ENCODE results near the gene PPP1R1A.

PPP1R1A gene

GRCh38 chr12:54572881-54573280 is 15.6 kb downstream of the PPP1R1A start:
- no peak for DNase-seq (ENCODE audit: low read depth in 2 of 2, low spot score in 1 of 2)

DNA sequence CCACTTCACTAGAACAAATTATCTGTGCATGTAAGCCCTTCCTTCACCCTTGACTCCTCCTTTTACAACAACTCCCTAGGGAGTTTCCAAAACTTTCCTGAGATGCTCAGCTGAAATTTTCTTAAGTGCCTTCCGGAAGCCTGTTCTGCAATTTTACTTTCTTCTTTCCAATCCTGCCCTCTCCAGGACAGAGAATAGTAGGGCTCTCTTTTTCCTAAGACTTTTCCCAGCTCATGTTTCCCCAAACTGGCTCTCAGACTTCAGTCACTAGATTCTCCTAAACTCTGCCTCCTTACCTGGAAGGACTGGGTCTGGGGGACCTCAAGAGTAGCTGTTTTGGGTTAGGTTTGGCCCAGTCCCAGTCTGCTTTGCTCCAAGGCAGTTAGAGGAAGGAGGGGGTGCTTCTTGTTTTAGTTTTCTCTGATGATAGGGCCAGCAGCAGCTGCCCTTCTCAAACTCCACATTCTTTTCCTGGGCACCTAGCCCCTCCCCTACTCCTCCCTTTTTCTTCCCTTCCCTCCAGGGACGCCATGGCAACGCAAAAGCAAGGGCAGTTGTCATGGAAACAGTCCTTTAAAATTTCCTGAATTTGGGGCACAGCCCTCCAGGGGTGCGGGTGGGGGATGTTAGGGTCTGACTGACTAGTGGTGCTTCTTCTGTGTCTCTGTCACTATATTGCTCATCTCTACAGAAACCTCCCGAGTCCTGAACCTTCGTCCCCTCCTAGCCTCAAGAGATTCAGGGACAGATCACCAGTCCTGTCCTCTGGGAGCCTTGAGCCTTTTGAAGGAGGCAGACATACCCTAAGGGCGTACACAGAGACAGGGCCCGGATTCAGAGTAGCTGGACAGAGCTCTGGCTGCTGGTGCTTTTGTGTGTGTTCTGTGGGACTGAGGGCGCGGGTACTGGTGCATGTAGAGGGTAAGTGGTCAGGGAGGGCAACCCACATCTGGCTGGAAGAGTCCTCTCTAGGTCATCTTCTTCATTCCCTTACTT is 17.0 kb downstream of the PPP1R1A start:
- DNase-seq (ENCODE audit: low read depth in 2 of 2, low spot score in 1 of 2), result no peak

DNA sequence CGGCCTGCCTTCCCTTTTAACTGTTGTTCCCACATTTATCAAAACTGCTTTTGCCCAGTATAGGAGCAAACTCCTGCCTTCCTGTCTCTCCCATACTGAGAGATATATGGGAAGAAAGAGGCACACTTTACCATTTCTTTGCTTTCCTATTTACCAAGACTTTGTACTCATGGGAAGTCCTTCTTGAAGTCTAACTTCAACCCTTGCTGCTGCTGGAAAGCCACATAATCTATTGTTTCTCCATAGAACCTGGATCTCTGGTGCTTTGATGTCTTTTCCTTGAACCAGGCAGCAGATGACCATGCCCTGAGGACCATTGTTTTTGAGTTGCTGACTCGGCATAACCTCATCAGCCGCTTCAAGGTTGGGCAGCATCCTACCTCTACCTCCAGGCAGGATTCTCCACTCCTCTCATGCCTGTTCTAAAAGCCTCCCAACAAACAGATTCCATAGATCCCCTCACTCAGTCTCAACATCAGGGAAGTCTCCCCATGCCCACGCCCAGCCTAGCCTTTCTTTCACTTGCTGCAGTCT is 18.4 kb downstream of the PPP1R1A start:
- DNase-seq (ENCODE audit: low read depth in 2 of 2, low spot score in 1 of 2), result no peak

GRCh38 chr12:54569072-54569471 is 19.4 kb downstream of the PPP1R1A start:
- DNase-seq (ENCODE audit: low read depth in 2 of 2, low spot score in 1 of 2), result no peak

GRCh38 chr12:54566792-54567191 is 21.7 kb downstream of the PPP1R1A start:
- no peak for DNase-seq (ENCODE audit: low read depth in 2 of 2, low spot score in 1 of 2)

- DNase-seq (ENCODE audit: low read depth in 2 of 2, low spot score in 1 of 2), result no peak
These were observed 22.4 kb downstream of the PPP1R1A start for GRCh38 chr12:54565986-54566544.

DNA sequence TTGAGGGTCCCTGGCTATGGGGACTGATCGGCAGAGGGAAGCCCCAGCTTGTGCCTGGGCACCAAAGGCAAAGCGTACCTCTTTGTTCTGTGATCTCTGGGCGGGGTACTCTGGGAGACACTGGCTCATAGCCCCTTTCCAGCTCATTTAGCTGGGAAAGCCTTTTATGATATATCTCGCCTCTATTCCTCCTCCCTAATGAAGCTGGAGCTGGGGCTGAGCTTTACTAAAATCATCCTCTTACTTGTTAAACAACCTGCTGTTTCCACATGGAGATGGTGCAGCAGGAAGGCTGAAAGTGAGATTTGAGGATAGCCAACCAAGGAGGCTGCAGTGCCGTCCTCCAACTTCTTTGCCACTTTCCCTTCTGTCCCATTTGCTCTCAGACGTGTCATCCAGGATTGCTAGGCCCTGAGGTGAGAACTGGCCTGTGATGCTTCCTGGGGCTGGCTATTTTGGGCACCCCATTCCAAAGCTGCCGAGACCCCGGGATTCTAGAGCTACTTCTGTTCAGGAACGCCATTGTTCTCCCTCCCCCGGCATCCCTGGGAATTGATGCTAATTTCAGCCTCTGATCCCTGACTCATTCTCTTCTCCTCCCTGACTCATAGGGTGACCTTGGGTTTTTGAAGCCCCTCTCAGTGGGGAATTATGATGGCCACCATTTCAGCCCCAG is 23.0 kb downstream of the PPP1R1A start:
- DNase-seq (ENCODE audit: low read depth in 2 of 2, low spot score in 1 of 2), result no peak

- no peak for DNase-seq (ENCODE audit: low read depth in 2 of 2, low spot score in 1 of 2)
These were observed 23.7 kb downstream of the PPP1R1A start for GRCh38 chr12:54564768-54565167.

DNA sequence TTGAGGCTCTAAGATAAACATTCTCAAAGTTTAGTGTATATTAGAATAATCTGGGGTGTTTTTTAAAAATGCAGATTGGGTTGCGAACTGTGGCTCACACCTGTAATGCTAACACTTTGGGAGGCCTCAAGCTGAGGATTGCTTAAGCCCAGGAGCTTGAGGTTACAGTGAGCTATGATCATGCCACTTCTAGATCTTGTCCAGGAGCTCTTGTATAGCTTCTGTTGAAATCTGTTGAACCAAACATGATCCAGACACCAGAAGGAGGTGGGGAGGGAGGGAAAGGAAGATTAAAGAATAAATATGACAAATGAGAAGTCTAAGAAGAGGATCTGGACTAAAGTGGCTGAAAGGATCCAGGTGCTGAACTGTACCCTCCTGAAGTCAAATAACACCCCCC is 24.7 kb downstream of the PPP1R1A start:
- DNase-seq (ENCODE audit: low read depth in 2 of 2, low spot score in 1 of 2), result no peak

DNA sequence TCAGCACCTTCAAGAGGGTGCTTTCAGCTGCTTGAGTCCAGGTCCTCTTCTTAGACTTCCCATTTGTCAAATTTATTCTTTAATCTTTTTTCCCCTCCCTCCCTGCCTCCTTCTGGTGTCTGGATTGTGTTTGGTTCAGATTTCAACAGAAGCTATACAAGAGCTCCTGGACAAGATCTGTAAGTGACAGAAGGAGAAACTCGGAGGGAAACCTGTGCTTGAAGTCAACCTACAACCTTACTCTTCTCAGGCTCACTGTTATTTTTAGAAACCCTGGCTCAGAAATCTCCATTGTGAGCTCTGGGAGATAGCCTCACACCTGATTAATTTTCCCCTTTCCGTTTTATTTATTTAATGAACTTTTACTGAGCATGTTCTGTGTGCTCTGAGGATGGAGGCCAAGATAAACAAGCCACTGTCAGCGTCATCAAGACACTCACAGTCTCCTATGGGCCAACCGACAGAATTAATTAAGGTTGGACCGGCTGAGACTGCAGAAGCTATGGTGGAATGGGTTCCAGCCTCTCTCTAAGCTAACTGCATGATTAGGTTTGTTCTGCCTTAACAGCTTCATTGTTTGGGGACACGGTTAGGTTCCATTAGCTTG is 25.6 kb downstream of the PPP1R1A start:
- no peak for DNase-seq (ENCODE audit: low read depth in 2 of 2, low spot score in 1 of 2)

DNA sequence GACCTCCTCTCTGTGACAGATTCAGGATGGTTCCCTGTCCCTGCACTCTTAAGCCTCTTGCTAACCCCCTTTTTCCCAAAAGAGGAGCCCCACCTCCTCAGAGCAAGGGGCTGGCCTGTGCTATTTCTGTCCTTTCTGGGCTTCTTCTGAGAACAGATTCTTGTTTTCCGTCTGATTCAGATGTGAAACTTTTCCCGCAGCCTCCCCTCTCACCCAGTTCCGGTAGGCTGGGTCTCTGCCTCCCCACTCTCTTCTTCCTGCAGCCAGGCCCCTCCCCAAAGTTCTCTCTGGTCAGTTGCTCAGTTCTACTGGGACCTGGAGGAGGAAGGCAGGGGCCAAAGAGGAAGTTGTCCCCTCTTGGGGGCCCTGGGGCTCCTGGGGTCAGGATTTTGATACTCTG is 27.3 kb downstream of the PPP1R1A start:
- DNase-seq (ENCODE audit: low read depth in 2 of 2, low spot score in 1 of 2), result no peak

GRCh38 chr12:54560374-54560858 is 28.0 kb downstream of the PPP1R1A start:
- peak; percentile 58 to 68 for DNase-seq (ENCODE audit: low read depth in 2 of 2, low spot score in 1 of 2)

DNA sequence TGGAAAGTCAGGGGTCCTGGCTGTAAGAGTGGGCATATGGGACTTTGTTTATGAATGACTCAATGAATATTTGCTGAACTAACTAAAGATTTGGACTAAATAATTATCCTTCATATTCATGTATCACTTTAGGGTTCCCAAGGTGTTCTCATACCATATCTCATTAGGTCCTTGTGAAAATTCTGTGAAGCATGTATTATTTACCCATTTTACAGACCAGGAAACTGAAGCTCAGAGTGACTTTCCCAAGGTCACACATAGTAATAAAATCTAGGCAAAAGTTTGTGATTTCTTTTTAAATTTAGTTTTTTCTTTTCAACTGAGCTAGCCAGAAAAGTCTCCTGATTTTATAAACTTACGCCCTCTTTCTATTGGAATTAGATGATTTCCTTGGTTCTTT is 29.7 kb downstream of the PPP1R1A start:
- DNase-seq (ENCODE audit: low read depth in 2 of 2, low spot score in 1 of 2), result no peak

DNA sequence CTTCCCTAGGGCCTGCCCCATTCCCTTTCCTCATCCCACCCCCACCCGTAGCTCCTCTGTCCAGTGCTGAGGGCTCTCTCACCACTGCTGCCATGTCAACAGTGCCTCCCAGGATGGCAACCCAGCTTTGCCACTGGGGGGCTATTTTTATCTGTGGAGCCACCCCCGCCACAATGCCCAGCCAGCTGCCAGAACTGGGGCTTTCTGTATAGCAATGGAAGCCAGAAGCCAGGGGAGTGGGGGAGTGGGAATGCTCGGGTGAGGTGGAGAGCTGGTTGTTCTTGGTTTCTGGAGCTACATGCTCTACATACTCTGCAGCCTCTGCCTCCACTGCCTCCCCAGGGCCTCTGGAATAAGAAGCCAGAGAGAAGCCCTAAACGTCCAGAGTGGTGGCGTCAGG is 30.1 kb downstream of the PPP1R1A start:
- no peak for DNase-seq (ENCODE audit: low read depth in 2 of 2, low spot score in 1 of 2)

DNA sequence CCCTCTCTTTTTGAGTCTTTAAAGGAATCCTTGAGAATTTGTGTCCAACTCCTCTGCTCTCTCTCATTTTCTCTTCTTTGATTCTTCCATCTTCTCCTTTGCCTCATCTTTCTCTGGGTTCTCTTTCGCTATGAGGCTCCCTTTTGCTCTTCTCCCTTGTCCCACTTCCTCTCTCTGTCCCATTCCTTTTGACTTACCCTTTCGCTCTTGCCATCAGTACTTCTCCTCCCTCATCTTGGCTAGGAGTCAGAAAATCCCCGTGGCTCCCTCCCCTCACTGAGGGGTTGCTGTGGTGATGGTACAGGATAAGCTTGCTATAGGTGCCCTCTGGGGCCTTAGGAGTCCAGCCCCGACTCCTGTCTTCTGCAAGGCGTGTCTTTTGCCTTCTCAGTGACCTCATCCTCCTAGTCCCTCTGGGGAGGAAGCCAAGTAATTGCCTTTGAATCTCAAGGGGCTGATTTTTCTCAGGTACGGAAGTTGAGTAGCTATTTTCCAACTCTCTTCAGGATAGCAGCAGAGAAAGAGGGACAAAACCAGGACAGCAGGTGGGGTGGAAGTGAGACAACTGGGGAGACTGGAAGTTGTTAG is 32.7 kb downstream of the PPP1R1A start:
- no peak for DNase-seq (ENCODE audit: low read depth in 2 of 2, low spot score in 1 of 2)

GRCh38 chr12:54549774-54550451 is 38.5 kb downstream of the PPP1R1A start:
- DNase-seq (ENCODE audit: low read depth in 2 of 2, low spot score in 1 of 2), result no peak

DNA sequence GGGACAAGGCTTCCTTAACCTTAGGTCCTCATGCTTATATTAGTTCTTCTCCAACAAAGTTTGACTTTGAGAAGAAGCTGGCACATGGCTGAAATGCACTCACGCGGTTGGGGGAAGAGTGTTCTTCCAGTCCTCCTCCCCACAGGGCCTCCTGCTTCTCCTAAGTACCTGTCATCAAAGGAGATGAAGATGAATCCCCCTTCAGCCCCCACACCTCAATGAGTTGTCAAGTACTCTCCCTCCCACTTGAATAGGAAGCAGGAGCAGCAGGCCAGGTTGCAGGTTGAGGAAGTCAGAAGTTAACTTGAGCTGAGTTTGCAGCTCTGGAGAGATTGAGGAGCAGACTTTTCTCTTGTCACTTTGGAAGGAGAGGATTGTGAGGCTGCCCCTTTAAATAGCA is 41.9 kb downstream of the PPP1R1A start:
- no peak for DNase-seq (ENCODE audit: low read depth in 2 of 2, low spot score in 1 of 2)

GRCh38 chr12:54544743-54545142 is 43.7 kb downstream of the PPP1R1A start:
- DNase-seq (ENCODE audit: low read depth in 2 of 2, low spot score in 1 of 2), result no peak

DNA sequence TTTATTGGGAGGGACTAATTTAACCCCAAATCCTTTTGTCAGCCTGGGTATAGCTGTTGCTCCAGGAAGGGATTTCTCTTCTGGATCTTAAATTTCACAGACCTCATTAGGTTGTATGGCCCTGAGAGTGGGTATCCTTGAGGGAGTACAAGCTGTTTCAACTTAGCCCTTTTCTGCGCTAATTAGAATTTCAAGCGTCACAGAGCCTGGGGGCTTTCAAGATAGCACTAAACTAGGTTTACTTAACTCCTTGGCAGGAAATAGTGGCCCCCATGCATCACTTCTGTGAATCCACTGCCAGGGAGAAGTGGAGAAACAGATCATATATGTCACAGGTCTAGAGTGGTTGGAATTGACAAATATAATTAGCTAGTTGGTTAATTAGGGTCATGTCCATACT is 44.9 kb downstream of the PPP1R1A start:
- DNase-seq (ENCODE audit: low read depth in 2 of 2, low spot score in 1 of 2), result no peak

DNA sequence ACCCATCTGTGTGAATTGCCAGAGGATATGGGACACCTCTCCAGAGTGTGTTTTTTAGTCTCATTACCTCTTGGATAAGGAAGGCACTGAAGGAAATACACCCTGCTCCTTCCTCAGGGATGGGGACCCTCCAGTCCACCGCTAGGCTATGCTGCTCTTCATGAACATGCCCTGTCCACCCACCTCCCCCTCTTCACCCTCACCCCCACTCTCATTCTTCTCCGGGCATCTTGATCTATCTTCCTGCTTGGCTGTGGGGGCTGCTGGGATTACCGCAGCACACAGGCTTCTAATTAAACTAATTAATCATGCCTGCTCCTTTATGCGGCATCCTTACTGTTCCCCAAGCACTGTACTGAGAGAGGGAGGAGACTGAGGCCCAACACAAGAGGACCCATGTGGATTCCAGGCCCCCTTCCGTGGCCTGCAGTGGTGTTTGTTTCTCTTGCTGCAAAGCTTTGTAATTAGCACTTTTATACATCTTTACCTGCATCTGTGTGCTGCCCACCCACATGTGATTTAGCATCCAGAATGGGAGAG is 46.6 kb downstream of the PPP1R1A start:
- DNase-seq (ENCODE audit: low read depth in 2 of 2, low spot score in 1 of 2), result no peak
